Renal cortex interstitium (tissue), 11 donors: ENCODE measurements around the gene EHF. TPM values are rescaled to one million over a fixed set of nuclear protein-coding genes. Genes with fewer than 3 reads are reported as not detected.
"Not testable (repeated sequence)": the region's sequence is repeated elsewhere in the genome, so short reads cannot be mapped to it uniquely, and the experiment has no call there.

ENCODE experiments used
- DNase-seq, 11 donors: peaks; one replicate each; pipeline ENCODE4 v3.0.0-alpha.2; 2013; ENCODE audit warnings: low read depth in 9 of 11, low spot score in 4 of 11; ENCODE audit errors: extremely low read depth in 1 of 11
- polyA plus RNA-seq, 3 donors: library from polyadenylated mRNA; unstranded; fragments of 120-200 nt; gene quantifications; one replicate each; pipeline ENCODE4 v1.2.1, GENCODE V29; 2013; ENCODE audit not compliant: insufficient read length in 3 of 3

EHF gene
- polyA plus RNA-seq, 3 donors: 18.4 to 19.0 (median 18.9) TPM

DNA sequence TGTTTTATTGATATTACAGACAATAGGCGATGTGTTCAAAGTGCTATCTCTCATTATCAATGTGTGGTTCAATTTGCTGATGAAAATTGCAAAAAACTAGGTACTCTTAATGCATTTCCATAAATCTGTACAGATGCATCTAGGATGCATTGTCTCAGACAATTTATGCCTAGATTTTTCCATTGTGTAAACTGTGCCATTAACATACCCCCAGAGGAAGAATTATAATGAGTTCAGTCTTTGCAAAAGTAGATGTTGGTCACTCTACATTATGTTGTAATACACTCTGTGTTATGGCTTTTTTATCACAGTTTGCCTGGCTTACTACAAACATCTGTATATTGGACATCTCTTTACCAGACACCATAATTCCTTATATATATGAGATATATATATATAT, 62.5 kb downstream of the EHF start:
- no peak for DNase-seq

DNA sequence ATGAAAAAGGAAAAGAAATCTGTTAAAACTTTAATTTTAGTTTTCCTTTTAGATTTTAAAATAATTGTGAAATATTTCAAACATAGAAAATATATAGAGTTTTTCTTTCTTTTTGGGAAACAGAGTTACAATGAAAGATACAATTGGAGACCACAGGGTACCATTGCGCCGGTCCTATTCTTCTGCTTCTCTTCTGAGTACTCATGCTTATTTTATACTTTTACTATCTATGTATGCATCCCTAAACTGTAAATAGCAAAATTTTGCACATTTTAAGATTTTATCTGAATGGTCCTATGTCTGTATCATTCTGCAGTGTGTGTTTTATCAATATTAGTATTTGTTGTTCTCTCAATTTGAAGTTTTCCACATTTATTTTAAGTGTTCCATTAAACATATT, 65.0 kb downstream of the EHF start:
- no peak for DNase-seq

DNA sequence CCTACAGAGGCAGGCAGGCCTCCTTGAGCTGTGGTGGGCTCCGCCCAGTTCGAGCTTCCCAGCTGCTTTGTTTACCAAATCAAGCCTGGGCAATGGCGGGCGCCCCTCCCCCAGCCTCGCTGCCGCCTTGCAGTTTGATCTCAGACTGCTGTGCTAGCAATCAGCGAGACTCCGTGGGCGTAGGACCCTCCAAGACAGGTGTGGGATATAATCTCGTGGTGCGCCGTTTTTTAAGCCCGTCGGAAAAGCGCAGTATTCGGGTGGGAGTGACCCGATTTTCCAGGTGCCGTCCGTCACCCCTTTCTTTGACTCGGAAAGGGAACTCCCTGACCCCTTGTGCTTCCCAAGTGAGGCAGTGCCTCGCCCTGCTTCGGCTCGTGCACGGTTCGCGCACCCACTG, 71.4 kb downstream of the EHF start:
- not testable (repeated sequence) for DNase-seq

DNA sequence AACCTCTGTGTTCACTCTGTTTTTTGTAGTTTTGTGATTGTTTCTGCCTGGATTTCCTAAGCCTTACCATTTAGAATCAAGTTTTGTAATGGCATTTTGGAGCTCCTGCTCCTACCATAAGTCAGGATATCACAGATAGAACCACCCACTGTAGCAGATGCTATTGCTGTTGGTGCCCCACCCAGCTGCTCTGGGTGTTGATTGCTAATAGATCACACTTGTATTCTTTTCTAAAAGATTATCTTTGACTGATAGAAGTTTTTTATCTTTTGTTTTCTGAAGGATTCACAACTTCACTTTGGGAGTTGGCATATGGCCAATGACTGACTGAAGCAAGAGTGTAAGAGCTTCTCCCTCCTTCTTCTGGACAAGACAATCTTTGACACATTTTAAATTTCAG, 76.0 kb downstream of the EHF start:
- no peak for DNase-seq

DNA sequence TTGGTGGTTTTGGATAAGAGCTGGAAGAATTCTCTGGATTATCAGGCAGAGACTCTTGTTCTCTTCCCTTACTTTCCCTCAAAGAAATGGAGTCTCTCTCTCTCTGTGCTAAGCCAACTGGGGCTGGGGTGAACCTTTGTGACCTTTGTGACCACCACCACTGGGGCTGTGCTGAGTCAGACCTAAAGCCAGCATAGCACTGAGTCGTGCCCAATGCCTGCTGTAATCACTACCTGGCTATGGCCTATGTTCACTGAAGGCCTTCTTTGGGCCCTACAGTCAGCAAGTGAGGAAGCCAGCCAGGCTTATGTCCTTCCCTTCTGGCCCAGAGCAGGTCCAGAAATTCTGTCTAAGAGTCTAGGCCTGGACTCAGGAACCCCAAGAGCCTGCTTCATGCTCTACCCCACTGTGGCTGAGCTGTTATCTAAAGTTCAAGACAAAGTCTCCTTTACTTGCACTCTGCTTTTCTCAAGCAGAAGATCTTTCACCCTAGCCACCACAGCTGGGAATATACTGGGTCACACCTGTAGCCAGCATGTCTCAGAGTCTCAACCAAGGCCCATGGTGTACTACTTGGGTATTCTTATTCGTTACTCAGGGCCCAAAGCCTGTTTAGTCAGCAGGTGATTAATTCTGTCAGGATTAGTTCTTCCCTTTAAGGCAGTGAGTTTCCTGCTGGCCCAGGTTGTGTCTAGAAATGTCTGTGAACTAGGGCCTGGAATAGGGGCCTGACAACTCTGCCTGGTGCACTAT, 86.0 kb downstream of the EHF start:
- no peak for DNase-seq

DNA sequence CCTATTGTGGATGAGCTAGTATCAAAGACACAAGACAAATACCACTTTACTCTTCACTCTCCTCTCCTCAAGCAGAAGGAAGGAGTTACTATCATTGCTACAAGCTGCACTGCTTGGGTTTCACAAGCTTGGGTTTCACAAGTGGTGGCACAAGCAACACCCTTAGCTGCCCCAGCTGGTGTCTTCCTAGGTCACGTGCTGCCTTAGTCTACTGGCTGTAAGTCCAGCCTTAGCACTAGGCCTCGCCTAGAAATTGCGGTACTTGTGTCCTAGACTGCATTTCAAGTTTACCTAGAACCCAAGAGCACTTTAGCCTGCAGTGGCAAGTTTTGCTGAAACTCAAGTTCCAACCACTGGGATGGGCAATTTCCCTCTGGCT, 86.6 kb downstream of the EHF start:
- DNase-seq: no peak

Other genes with a start within 250 kb of the EHF start
- 100 to 1,000 TPM; 150 to 191 (median 159) TPM for gene CAT, start 182.2 kb upstream of the EHF start, polyA plus RNA-seq
- 10 to 100 TPM; 48.8 to 59.6 (median 52.7) TPM for gene ELF5, start 107.3 kb upstream of the EHF start, polyA plus RNA-seq